Activated CD8-positive, alpha-beta T cell treated with anti-CD3 and anti-CD28 coated beads, Interleukin-2, amount 10 ng/mL, durations not matched to agents 7 days and 5 days (primary cell): ENCODE data around the gene HLX. TPM values are rescaled to one million over a fixed set of nuclear protein-coding genes. Genes with fewer than 3 reads are reported as not detected.

Experiments used
- ATAC-seq: fragments of 150-1000 bp; cut with Tn5 transposase; one replicate; pipeline ENCODE4 v1.10.0; 2021; ENCODE audit warnings: moderate library complexity
- CTCF ChIA-PET: fragments of 350-600 bp; sonication (Branson Sonifier 250); formaldehyde crosslinking; loops from one replicate; lab custom pipeline; 2021; ENCODE audit warnings: antibody characterized with exemption; lab: Charles Lee
- POLR2A ChIA-PET: fragments of 350-600 bp; sonication (Branson Sonifier 250); formaldehyde crosslinking; loops from one replicate; lab custom pipeline; 2021; ENCODE audit warnings: antibody characterized with exemption; lab: Charles Lee
- DNase-seq: peaks from one replicate; pipeline ENCODE4 v3.0.0-alpha.2; 2020
- H3K27ac Mint-ChIP-seq: one replicate; pipeline ENCODE4 v1.8.0; 2021; ENCODE audit warnings: mild to moderate bottlenecking, mixed read lengths
- H3K27me3 Mint-ChIP-seq: one replicate; pipeline ENCODE4 v1.8.0; 2021; ENCODE audit warnings: low read depth, mixed read lengths
- H3K36me3 Mint-ChIP-seq: one replicate; pipeline ENCODE4 v1.8.0; 2021; ENCODE audit warnings: low read depth, mixed read lengths
- H3K4me1 Mint-ChIP-seq: one replicate; pipeline ENCODE4 v1.8.0; 2021; ENCODE audit warnings: low read depth, mixed read lengths
- H3K4me3 Mint-ChIP-seq: one replicate; pipeline ENCODE4 v1.8.0; 2021; ENCODE audit warnings: mild to moderate bottlenecking, mixed read lengths
- H3K9me3 Mint-ChIP-seq: one replicate; pipeline ENCODE4 v1.8.0; 2022; ENCODE audit warnings: mixed read lengths; ENCODE audit not compliant: insufficient read depth
- total RNA-seq, 2 experiments: library from RNA; stranded (reverse); gene quantifications; one replicate each; pipeline ENCODE4 v1.2.3, GENCODE V29; 2021

The HLX gene
- total RNA-seq, 2 experiments from 2014 or later: not detected

DNA sequence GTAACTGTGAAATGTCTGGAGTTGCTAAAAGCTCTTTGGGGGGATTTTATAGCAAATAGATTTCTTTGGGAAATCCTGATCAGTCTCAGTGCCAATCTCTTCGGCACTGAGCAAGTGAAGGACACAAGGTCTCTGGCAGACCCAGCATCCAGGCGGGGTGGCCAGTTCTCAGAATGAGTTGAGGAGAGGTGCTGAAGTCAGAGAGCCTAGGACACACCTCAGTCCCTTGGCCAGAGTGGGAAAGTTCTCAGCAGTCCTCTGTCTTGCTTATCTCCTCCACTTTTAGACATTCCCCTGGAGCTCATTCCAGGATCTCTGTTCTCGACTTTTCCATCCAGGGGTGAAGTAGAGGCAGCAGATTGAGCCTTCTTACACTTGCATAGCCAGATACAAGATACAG is 6.7 kb downstream of the HLX start:
- H3K4me3 Mint-ChIP-seq: no peak overlapping the region
- ATAC-seq (no peak), DNase-seq (no peak)
- no peak overlapping the region for H3K27ac Mint-ChIP-seq
- no peaks in the 10 kb centered on the region for H3K36me3 Mint-ChIP-seq
- peaks cover 4% of the 10 kb centered on the region for H3K4me1 Mint-ChIP-seq
- ChIA-PET CTCF (no interaction called here), POLR2A (no interaction called here)
- H3K9me3 Mint-ChIP-seq: peaks cover 4% of the 10 kb centered on the region
- peaks cover 48% of the 10 kb centered on the region for H3K27me3 Mint-ChIP-seq

- CTCF ChIA-PET: no interaction called here
- H3K4me3 Mint-ChIP-seq: no peak overlapping the region
- H3K27ac Mint-ChIP-seq: no peak overlapping the region
- peaks cover 8% of the 10 kb centered on the region for H3K9me3 Mint-ChIP-seq
- POLR2A ChIA-PET: no interaction called here
- no peak for ATAC-seq
- H3K27me3 Mint-ChIP-seq: peaks cover 48% of the 10 kb centered on the region
- H3K4me1 Mint-ChIP-seq: no peaks in the 10 kb centered on the region
- DNase-seq: no peak
- peaks cover 4% of the 10 kb centered on the region for H3K36me3 Mint-ChIP-seq
Measured at GRCh38 chr1:220886470-220887201, 7.4 kb downstream of the HLX start.

- Mint-ChIP-seq H3K27ac (no peak overlapping the region), H3K27me3 (peaks cover 49% of the 10 kb centered on the region), H3K36me3 (peaks cover 5% of the 10 kb centered on the region), H3K9me3 (peaks cover 8% of the 10 kb centered on the region), H3K4me3 (no peak overlapping the region), H3K4me1 (no peaks in the 10 kb centered on the region)
- ATAC-seq (no peak), DNase-seq (no peak)
- POLR2A ChIA-PET: no interaction called here
- CTCF ChIA-PET: no interaction called here
Measured at GRCh38 chr1:220887202-220887519, 7.9 kb downstream of the HLX start.

DNA sequence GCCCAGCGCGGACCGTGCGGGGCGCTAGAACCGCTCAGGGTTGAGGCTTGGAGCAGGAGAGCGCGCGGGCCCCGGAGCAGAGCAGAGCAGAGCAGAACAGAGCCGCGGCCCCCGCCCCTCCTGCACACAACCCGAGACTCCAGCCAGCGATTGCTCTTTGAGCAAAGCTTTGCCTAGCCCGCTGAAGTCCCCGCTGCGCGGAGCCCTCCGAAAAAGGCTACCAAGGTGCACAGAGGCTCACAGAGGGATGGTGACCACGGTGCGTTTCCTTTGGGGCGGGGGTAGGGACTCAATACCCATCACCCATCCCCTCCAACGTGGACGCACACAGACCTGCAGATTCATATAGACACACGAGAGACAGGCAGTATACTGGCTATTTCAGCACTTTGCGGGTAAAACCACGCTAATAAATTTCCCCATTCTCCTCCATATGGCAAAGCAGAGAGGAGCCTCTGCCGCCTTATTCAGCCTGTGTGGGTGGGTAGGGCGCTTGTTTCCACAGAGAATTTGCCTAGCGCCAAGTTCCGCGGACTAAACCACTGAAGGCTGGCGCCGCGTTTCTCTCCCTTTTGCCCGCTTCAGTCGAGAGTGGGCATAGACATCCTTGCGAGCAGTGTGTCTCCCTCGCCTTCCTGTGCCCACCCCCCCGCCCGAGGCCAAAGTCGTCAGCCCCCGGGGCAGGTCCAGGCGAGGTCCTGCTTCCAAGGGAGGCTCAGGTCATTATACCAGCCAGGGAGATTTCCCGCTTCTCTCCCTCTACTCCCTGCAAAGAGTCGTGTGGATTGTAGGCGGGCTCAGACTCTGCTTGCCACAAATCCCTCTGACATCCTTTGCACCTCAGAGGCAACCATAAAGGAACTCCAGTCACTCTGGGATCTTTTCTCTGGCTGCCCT is 8.5 kb downstream of the HLX start:
- H3K27me3 Mint-ChIP-seq: peaks cover 51% of the 10 kb centered on the region
- peaks cover 8% of the 10 kb centered on the region for H3K9me3 Mint-ChIP-seq
- no peaks in the 10 kb centered on the region for H3K4me1 Mint-ChIP-seq
- no peak overlapping the region for H3K27ac Mint-ChIP-seq
- DNase-seq: no peak
- no peak overlapping the region for H3K4me3 Mint-ChIP-seq
- POLR2A ChIA-PET: no interaction called here
- no peak for ATAC-seq
- CTCF ChIA-PET: no interaction called here
- H3K36me3 Mint-ChIP-seq: peaks cover 9% of the 10 kb centered on the region

DNA sequence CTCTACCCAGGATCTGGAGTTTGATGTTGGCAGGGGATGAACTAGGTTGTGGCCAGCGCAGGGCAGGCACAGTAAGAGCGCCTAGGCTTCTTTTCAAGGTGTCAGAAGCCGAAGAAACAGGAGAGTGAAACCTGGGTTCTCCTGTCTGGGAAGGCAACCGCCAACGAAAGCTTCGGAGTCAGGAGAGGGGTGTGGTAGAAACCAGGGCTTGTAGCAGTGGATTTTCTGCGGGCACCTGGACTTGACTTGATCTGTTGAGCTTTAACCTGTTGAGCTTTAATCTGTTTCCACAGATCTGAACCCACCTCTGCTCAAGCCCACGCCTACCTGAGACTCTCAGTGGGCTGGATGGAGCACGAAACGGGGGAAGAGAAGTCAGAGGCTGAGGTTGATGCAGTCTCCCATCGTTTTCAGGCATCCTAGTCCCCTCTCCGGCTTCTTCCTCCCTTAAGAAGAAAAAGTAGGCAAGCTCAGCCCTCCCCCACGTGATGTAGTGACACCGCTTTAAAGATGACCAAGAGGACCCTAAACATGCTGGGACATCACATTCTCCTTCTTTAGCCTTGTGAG is 9.3 kb downstream of the HLX start:
- Mint-ChIP-seq H3K9me3 (peaks cover 8% of the 10 kb centered on the region), H3K27me3 (peaks cover 53% of the 10 kb centered on the region), H3K4me1 (no peaks in the 10 kb centered on the region), H3K27ac (no peak overlapping the region), H3K36me3 (peaks cover 12% of the 10 kb centered on the region), H3K4me3 (no peak overlapping the region)
- ATAC-seq (no peak), DNase-seq (no peak)
- CTCF ChIA-PET: no interaction called here
- POLR2A ChIA-PET: no interaction called here

GRCh38 chr1:220889333-220889732 is 10.1 kb downstream of the HLX start:
- no peak overlapping the region for H3K4me3 Mint-ChIP-seq
- ChIA-PET CTCF (no interaction called here), POLR2A (no interaction called here)
- H3K36me3 Mint-ChIP-seq: peaks cover 12% of the 10 kb centered on the region
- no peaks in the 10 kb centered on the region for H3K4me1 Mint-ChIP-seq
- H3K27ac Mint-ChIP-seq: no peak overlapping the region
- DNase-seq: no peak
- H3K27me3 Mint-ChIP-seq: peaks cover 57% of the 10 kb centered on the region
- H3K9me3 Mint-ChIP-seq: peaks cover 8% of the 10 kb centered on the region
- no peak for ATAC-seq

DNA sequence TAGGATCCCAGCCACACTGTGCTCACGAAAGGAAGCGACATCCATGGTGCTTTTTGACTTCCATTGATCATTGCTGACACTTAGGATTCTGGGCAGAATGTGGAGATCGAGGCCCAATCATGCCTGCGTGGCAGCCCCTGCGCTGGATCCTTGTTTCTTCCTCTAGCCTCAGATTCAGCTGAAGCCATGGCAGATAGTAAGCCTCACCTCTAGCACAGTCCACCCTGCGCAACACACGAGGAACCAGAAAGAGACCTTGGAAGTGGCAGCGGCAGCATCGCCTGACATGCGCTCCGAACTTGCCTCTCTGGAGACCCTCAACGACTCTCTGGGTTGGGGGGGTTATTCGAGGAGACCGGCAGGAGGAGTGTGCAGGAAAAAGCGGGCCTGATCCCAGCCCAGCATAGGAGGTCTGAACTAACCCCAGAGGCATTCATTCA is 10.6 kb downstream of the HLX start:
- Mint-ChIP-seq H3K9me3 (peaks cover 8% of the 10 kb centered on the region), H3K4me1 (no peaks in the 10 kb centered on the region), H3K27ac (no peak overlapping the region), H3K36me3 (peaks cover 12% of the 10 kb centered on the region), H3K4me3 (no peak overlapping the region), H3K27me3 (peaks cover 61% of the 10 kb centered on the region)
- CTCF ChIA-PET: no interaction called here
- no peak for ATAC-seq
- no peak for DNase-seq
- POLR2A ChIA-PET: no interaction called here

DNA sequence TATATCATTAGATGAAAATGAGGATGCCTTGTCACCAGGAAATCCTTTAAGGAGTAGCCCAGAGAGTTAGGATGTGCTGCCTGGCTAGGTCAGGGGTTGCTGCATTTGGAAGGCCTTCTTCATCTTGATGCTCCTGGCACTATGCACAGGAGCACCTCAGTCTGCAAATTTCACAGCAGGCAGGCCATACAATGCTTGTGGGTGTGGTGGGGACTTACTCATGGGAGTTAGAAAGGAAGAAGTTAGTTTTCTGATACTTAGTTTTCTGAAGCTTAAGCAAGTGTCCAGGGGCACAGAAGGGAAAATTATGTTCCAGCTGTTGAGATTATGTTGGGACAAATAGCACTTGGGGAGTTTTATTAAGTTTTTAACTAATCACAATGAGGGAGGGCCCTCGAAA is 11.4 kb downstream of the HLX start:
- H3K27ac Mint-ChIP-seq: no peak overlapping the region
- CTCF ChIA-PET: no interaction called here
- DNase-seq: no peak
- no peaks in the 10 kb centered on the region for H3K4me1 Mint-ChIP-seq
- ATAC-seq: no peak
- H3K27me3 Mint-ChIP-seq: peaks cover 64% of the 10 kb centered on the region
- no peak overlapping the region for H3K4me3 Mint-ChIP-seq
- peaks cover 8% of the 10 kb centered on the region for H3K9me3 Mint-ChIP-seq
- peaks cover 12% of the 10 kb centered on the region for H3K36me3 Mint-ChIP-seq
- POLR2A ChIA-PET: no interaction called here

- POLR2A ChIA-PET: no interaction called here
- H3K27me3 Mint-ChIP-seq: peaks cover 62% of the 10 kb centered on the region
- peaks cover 12% of the 10 kb centered on the region for H3K36me3 Mint-ChIP-seq
- CTCF ChIA-PET: no interaction called here
- peaks cover 8% of the 10 kb centered on the region for H3K9me3 Mint-ChIP-seq
- ATAC-seq: no peak
- DNase-seq: no peak
- no peaks in the 10 kb centered on the region for H3K4me1 Mint-ChIP-seq
- no peak overlapping the region for H3K4me3 Mint-ChIP-seq
- H3K27ac Mint-ChIP-seq: no peak overlapping the region
Measured at GRCh38 chr1:220891224-220892085, 12.2 kb downstream of the HLX start.

GRCh38 chr1:220892086-220892376 is 12.8 kb downstream of the HLX start:
- H3K4me3 Mint-ChIP-seq: no peak overlapping the region
- DNase-seq (no peak), ATAC-seq (no peak)
- peaks cover 12% of the 10 kb centered on the region for H3K36me3 Mint-ChIP-seq
- H3K4me1 Mint-ChIP-seq: no peaks in the 10 kb centered on the region
- CTCF ChIA-PET: interaction anchor here (1.0 kb wide), 1 partner anchor 367 kb away, joined by 3 read pairs; no protein-coding TSS in a partner anchor
- POLR2A ChIA-PET: no interaction called here
- H3K27ac Mint-ChIP-seq: no peak overlapping the region
- H3K9me3 Mint-ChIP-seq: peaks cover 8% of the 10 kb centered on the region
- peaks cover 62% of the 10 kb centered on the region for H3K27me3 Mint-ChIP-seq

DNA sequence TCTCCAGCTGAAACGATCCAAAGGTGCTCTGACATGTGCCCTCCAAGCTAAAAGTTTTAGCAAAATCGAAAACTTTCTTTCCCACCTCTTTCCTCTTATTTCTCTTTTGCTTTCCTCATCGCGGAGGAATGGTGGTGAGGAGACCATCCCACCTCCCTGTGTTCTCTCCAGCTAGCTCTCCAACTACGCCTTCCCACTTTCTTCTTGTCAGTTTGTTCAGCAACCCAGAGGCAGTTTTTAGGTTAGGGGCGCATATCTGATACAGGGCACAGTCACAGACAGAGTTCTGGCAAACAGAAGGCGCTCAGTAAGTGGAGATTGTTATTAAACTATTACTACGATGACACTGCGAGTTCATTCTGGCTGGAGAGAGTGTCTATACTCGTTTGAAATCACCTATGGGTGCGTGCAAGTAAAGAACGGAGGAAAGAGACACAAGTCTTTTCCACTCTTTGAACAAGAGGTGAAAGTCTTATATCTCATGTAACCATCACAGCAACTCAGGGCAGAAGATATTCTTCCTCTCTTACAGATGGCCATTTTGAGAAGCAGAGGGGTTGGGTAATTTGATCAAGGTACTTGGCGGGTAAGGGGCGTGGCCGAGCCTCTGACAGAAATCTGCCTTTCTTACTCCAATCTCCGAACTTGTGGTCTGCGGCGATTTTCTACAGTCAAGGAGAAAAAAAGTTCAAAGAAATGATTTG is 13.9 kb downstream of the HLX start:
- Mint-ChIP-seq H3K9me3 (peaks cover 8% of the 10 kb centered on the region), H3K27me3 (peaks cover 59% of the 10 kb centered on the region), H3K36me3 (peaks cover 12% of the 10 kb centered on the region), H3K4me3 (no peak overlapping the region), H3K27ac (no peak overlapping the region), H3K4me1 (no peaks in the 10 kb centered on the region)
- POLR2A ChIA-PET: no interaction called here
- CTCF ChIA-PET: interaction anchor here (1.0 kb wide), 1 partner anchor 366 kb away, joined by 3 read pairs; no protein-coding TSS in a partner anchor
- DNase-seq (no peak), ATAC-seq (no peak)
